Hepatocyte (in vitro differentiated cells): ENCODE data around the gene CBX6.

Experiments used
- CTCF ChIP-seq: fragments of 200-600 bp; sonication (generic); IDR thresholded peaks from 2 replicates; pipeline ENCODE4 v1.5.1; 2016; ENCODE audit warnings: antibody characterized with exemption, mild to moderate bottlenecking; ENCODE audit not compliant: poor library complexity
- EZH2 ChIP-seq: fragments of 200-600 bp; sonication (generic); IDR thresholded peaks from 2 replicates; pipeline ENCODE4 v1.6.1; 2016; ENCODE audit warnings: antibody characterized with exemption, mild to moderate bottlenecking, borderline replicate concordance

- TF ChIP-seq CTCF (no peak), EZH2 (no peak)
Observed at GRCh38 chr22:38907767-38908166, 35.8 kb upstream of the CBX6 start.
